Measurements from ENCODE around the gene DIPK1A.

The DIPK1A gene

GRCh38 chr1:92792340-92792782 is 168.9 kb downstream of the DIPK1A start:
- no peak for DNase-seq (ENCODE audit: low spot score)
